HG03196 (cell line): ENCODE data around the gene DOK3.
A peak's percentile ranks its signal among the peaks of the same experiment; 100 is the strongest.
"Not testable (repeated sequence)": the region's sequence is repeated elsewhere in the genome, so short reads cannot be mapped to it uniquely, and the experiment has no call there.

Experiments used
- ATAC-seq: cut with Tn5 transposase; IDR thresholded peaks from one replicate; pipeline ENCODE4 v1.9.1; 2021; ENCODE audit not compliant: unreplicated experiment

DOK3 gene

GRCh38 chr5:177498013-177498787 is 11.4 kb downstream of the DOK3 start:
- ATAC-seq, result no peak

GRCh38 chr5:177497292-177498012 is 12.2 kb downstream of the DOK3 start, which contains the start of gene PDLIM7:
PDLIM7 (minus strand) TSS chr5:177497604; CDS start chr5:177496512, 1,092 bp downstream.
- peak; percentile 75 for ATAC-seq

GRCh38 chr5:177496727-177497291 is 12.8 kb downstream of the DOK3 start:
- no peak for ATAC-seq

GRCh38 chr5:177496070-177496726 is 13.4 kb downstream of the DOK3 start:
- no peak for ATAC-seq

GRCh38 chr5:177495243-177496060 is 14.2 kb downstream of the DOK3 start:
- ATAC-seq, result no peak

- ATAC-seq, result no peak
These were observed 15.1 kb downstream of the DOK3 start for GRCh38 chr5:177494346-177495195.

- ATAC-seq, result no peak
These were observed 15.8 kb downstream of the DOK3 start for GRCh38 chr5:177493795-177494345.

GRCh38 chr5:177492841-177493240 is 16.8 kb downstream of the DOK3 start:
- ATAC-seq, result no peak

- no peak for ATAC-seq
These were observed 17.5 kb downstream of the DOK3 start for GRCh38 chr5:177491983-177492746.

- no peak for ATAC-seq
These were observed 18.1 kb downstream of the DOK3 start for GRCh38 chr5:177491429-177491945.

- ATAC-seq, result no peak
These were observed 18.6 kb downstream of the DOK3 start for GRCh38 chr5:177490992-177491391.

- ATAC-seq, result no peak
These were observed 19.2 kb downstream of the DOK3 start for GRCh38 chr5:177490311-177490991.

GRCh38 chr5:177489119-177489716 is 20.4 kb downstream of the DOK3 start:
- ATAC-seq, result no peak

GRCh38 chr5:177487975-177488374 is 21.7 kb downstream of the DOK3 start:
- ATAC-seq, result no peak

- ATAC-seq, result no peak
These were observed 22.5 kb downstream of the DOK3 start for GRCh38 chr5:177487144-177487543.

- no peak for ATAC-seq
These were observed 23.4 kb downstream of the DOK3 start for GRCh38 chr5:177486256-177486655.

GRCh38 chr5:177485753-177486152 is 23.9 kb downstream of the DOK3 start:
- ATAC-seq, result not testable (repeated sequence)
